ENCODE data around the gene HLA-DPB1.

- TF ChIP-seq POLR2A (IDR thresholded peaks at IDR 0.05) = no peak
- no peak for TF ChIP-seq CTCF (IDR thresholded peaks at IDR 0.05)
These were observed 30.4 kb downstream of the HLA-DPB1 start for GRCh38 chr6:33105916-33106871.
